IPS-18a (cell line): Measurements from ENCODE around the gene HIGD1B.

Source experiments
- H3K27ac ChIP-seq: one replicate; pipeline ENCODE4 v1.5.1; 2013; ENCODE audit warnings: low read length
- H3K27me3 ChIP-seq: one replicate; pipeline ENCODE4 v1.6.1; 2013; ENCODE audit warnings: mild to moderate bottlenecking, low read length; ENCODE audit not compliant: control insufficient read depth, insufficient read depth
- H3K36me3 ChIP-seq: one replicate; pipeline ENCODE4 v1.6.1; 2013; ENCODE audit warnings: low read depth, low read length; ENCODE audit not compliant: control insufficient read depth
- H3K4me1 ChIP-seq: one replicate; pipeline ENCODE4 v1.6.1; 2013; ENCODE audit warnings: low read depth, low read length; ENCODE audit not compliant: control insufficient read depth
- H3K4me3 ChIP-seq: one replicate; pipeline ENCODE4 v1.5.1; 2013; ENCODE audit warnings: low read length
- H3K9ac ChIP-seq: one replicate; pipeline ENCODE4 v1.6.1; 2013; ENCODE audit warnings: mild to moderate bottlenecking, low read length, moderate library complexity
- H3K9me3 ChIP-seq: one replicate; pipeline ENCODE4 v1.6.1; 2013; ENCODE audit warnings: low read depth, low read length; ENCODE audit not compliant: control insufficient read depth

Gene HIGD1B

GRCh38 chr17:44884941-44885340 lies 37.3 kb downstream of the HIGD1B start:
- no peak overlapping the region for H3K4me3 ChIP-seq
- H3K9me3 ChIP-seq = no peaks in the 10 kb centered on the region
- no peaks in the 10 kb centered on the region for H3K27me3 ChIP-seq
- H3K27ac ChIP-seq = no peak overlapping the region
- no peaks in the 10 kb centered on the region for H3K4me1 ChIP-seq
- peaks cover 60% of the 10 kb centered on the region for H3K36me3 ChIP-seq
- no peak overlapping the region for H3K9ac ChIP-seq

GRCh38 chr17:44887016-44887415 lies 39.3 kb downstream of the HIGD1B start:
- no peak overlapping the region for H3K27ac ChIP-seq
- no peaks in the 10 kb centered on the region for H3K4me1 ChIP-seq
- H3K4me3 ChIP-seq = no peak overlapping the region
- peaks cover 46% of the 10 kb centered on the region for H3K36me3 ChIP-seq
- no peak overlapping the region for H3K9ac ChIP-seq
- no peaks in the 10 kb centered on the region for H3K27me3 ChIP-seq
- no peaks in the 10 kb centered on the region for H3K9me3 ChIP-seq

- no peak overlapping the region for H3K27ac ChIP-seq
- no peaks in the 10 kb centered on the region for H3K4me1 ChIP-seq
- peaks cover 39% of the 10 kb centered on the region for H3K36me3 ChIP-seq
- no peaks in the 10 kb centered on the region for H3K9me3 ChIP-seq
- no peaks in the 10 kb centered on the region for H3K27me3 ChIP-seq
- H3K9ac ChIP-seq = no peak overlapping the region
- H3K4me3 ChIP-seq = no peak overlapping the region
Observed at GRCh38 chr17:44887971-44888954, 40.6 kb downstream of the HIGD1B start.

- Histone ChIP-seq H3K27me3 (no peaks in the 10 kb centered on the region), H3K27ac (no peak overlapping the region), H3K9ac (no peak overlapping the region), H3K4me1 (no peaks in the 10 kb centered on the region), H3K36me3 (peaks cover 36% of the 10 kb centered on the region), H3K4me3 (no peak overlapping the region), H3K9me3 (no peaks in the 10 kb centered on the region)
Observed at GRCh38 chr17:44889003-44889402, 41.3 kb downstream of the HIGD1B start.

- Histone ChIP-seq H3K4me1 (no peaks in the 10 kb centered on the region), H3K9ac (no peak overlapping the region), H3K27ac (no peak overlapping the region), H3K4me3 (no peak overlapping the region), H3K9me3 (no peaks in the 10 kb centered on the region), H3K36me3 (peaks cover 15% of the 10 kb centered on the region), H3K27me3 (no peaks in the 10 kb centered on the region)
Observed at GRCh38 chr17:44892250-44892649, 44.6 kb downstream of the HIGD1B start.

- no peaks in the 10 kb centered on the region for H3K9me3 ChIP-seq
- H3K4me3 ChIP-seq = no peak overlapping the region
- H3K4me1 ChIP-seq = no peaks in the 10 kb centered on the region
- no peaks in the 10 kb centered on the region for H3K27me3 ChIP-seq
- no peak overlapping the region for H3K27ac ChIP-seq
- H3K36me3 ChIP-seq = peaks cover 15% of the 10 kb centered on the region
- no peak overlapping the region for H3K9ac ChIP-seq
Observed at GRCh38 chr17:44894642-44895041, 47.0 kb downstream of the HIGD1B start.

- H3K9ac ChIP-seq = peak overlapping the region; percentile 99
- no peaks in the 10 kb centered on the region for H3K27me3 ChIP-seq
- H3K4me3 ChIP-seq = peak overlapping the region; percentile 100
- peaks cover 4% of the 10 kb centered on the region for H3K36me3 ChIP-seq
- H3K9me3 ChIP-seq = no peaks in the 10 kb centered on the region
- H3K4me1 ChIP-seq = no peaks in the 10 kb centered on the region
- peak overlapping the region; percentile 98 for H3K27ac ChIP-seq
Observed at GRCh38 chr17:44898768-44899073, 51.0 kb downstream of the HIGD1B start.

GRCh38 chr17:44899074-44899782 lies 51.5 kb downstream of the HIGD1B start, which contains the start of gene EFTUD2:
Gene EFTUD2 (minus strand): TSS chr17:44899445. CDS start chr17:44894521, 4,924 bp downstream.
- H3K4me1 ChIP-seq = no peaks in the 10 kb centered on the region
- peak within 1 kb of the TSS; percentile 99 for H3K9ac ChIP-seq
- peaks cover 4% of the 10 kb centered on the region for H3K36me3 ChIP-seq
- H3K27ac ChIP-seq = peak within 1 kb of the TSS; percentile 98
- no peaks in the 10 kb centered on the region for H3K9me3 ChIP-seq
- H3K4me3 ChIP-seq = peak within 1 kb of the TSS; percentile 100
- no peaks in the 10 kb centered on the region for H3K27me3 ChIP-seq
